Esophagus squamous epithelium (tissue), 5 donors: ENCODE results near the gene TGFBR3. TPM values are rescaled to one million over a fixed set of nuclear protein-coding genes. Genes with fewer than 3 reads are reported as not detected.

ENCODE experiments used
- DNase-seq: peaks from one replicate; lab custom pipeline; 2025; lab: John Stamatoyannopoulos, UW
- H3K27ac ChIP-seq, 4 donors: fragments of 200-600 bp; sonication (generic); one replicate each; pipeline ENCODE4 v1.5.1; 2016 to 2019; ENCODE audit warnings: mild to moderate bottlenecking in 1 of 4
- H3K27me3 ChIP-seq, 4 donors: fragments of 200-600 bp; sonication (generic); 1 replicate in 3 of 4; 2 replicates in 1 of 4; pipeline versions ENCODE4 v1.5.1 to v1.6.0; 2017 to 2021; ENCODE audit warnings: antibody characterized with exemption in 1 of 4
- H3K36me3 ChIP-seq, 3 donors: fragments of 200-600 bp; sonication (generic); one replicate each; pipeline ENCODE4 v1.5.1; 2016 to 2019
- H3K4me1 ChIP-seq, 3 donors: fragments of 200-600 bp; sonication (generic); one replicate each; pipeline ENCODE4 v1.5.1; 2017 to 2019
- H3K4me3 ChIP-seq, 4 donors: fragments of 200-600 bp; sonication (generic); 1 replicate in 3 of 4; 2 replicates in 1 of 4; pipeline ENCODE4 v1.5.1; 2016 to 2019; ENCODE audit warnings: mild to moderate bottlenecking in 2 of 4, moderate library complexity in 1 of 4
- H3K9me3 ChIP-seq, 3 donors: fragments of 200-600 bp; sonication (generic); one replicate each; pipeline ENCODE4 v1.5.1; 2016 to 2019
- CTCF ChIP-seq, 6 experiments: fragments of 450-650 bp in 4 of 6; fragments of 200-600 bp in 2 of 6; sonication (generic) in 2 of 6; IDR thresholded peaks; one replicate each; pipeline ENCODE4 v1.5.1; 2016 to 2019; ENCODE audit warnings: antibody characterized with exemption in 6 of 6, mild to moderate bottlenecking in 4 of 6, moderate library complexity in 4 of 6
- POLR2A ChIP-seq, 4 donors: fragments of 450-650 bp; IDR thresholded peaks; one replicate each; pipeline ENCODE4 v1.6.1; 2017; ENCODE audit warnings: antibody characterized with exemption in 4 of 4, mild to moderate bottlenecking in 4 of 4, moderate library complexity in 3 of 4
- WGBS, 2 donors: methylation state at CpG; one replicate each; pipeline ENCODE4 v1.1.5; 2018; 5-methylcytosine and 5-hydroxymethylcytosine counted together
- intact Hi-C: fragments of 100-400 bp; cut with DNase I; formaldehyde crosslinking; loops from one replicate; pipeline ENCODE4 v1.15.0; 2022
- total RNA-seq, 4 donors: library from RNA; depleted of rRNA; stranded (reverse); fragments of >200 nt; gene quantifications; one replicate each; pipeline ENCODE4 v1.1.0, GENCODE V29; 2016
- donor health status: DM: yes; HTN: yes; CAD: no.

TGFBR3 gene
- total RNA-seq, 4 donors from 2014 or later, result 11.3 to 119 (median 30.7) TPM

- TF ChIP-seq CTCF (IDR thresholded peaks at IDR 0.05) (no peak), POLR2A (IDR thresholded peaks at IDR 0.05) (no peak)
- H3K27me3 ChIP-seq, result no peaks in the 10 kb centered on the region
- peak overlapping the region; percentile 25 to 83 (median 77) for H3K27ac ChIP-seq
- H3K9me3 ChIP-seq, result no peaks in the 10 kb centered on the region
- 53 to 59% methylated on average over 10 to 15 of the region's 15 CpGs for WGBS, 2 donors
- intact Hi-C loops, result no loop called here
- no peak for DNase-seq
- peaks cover 0 to 41% (median 0%) of the 10 kb centered on the region in 3 donors for H3K36me3 ChIP-seq
- H3K4me1 ChIP-seq, result peaks cover 15 to 73% (median 37%) of the 10 kb centered on the region in 3 donors
- H3K4me3 ChIP-seq, result no peak overlapping the region
These were observed 153.5 kb downstream of the TGFBR3 start for GRCh38 chr1:91732291-91733107.

GRCh38 chr1:91731815-91732214 lies 154.1 kb downstream of the TGFBR3 start:
- Histone ChIP-seq H3K36me3 (peaks cover 0 to 48% (median 0%) of the 10 kb centered on the region in 3 donors), H3K27ac (peak overlapping the region; percentile 25 to 83 (median 77)), H3K9me3 (no peaks in the 10 kb centered on the region), H3K4me3 (no peak overlapping the region), H3K27me3 (no peaks in the 10 kb centered on the region), H3K4me1 (peaks cover 11 to 73% (median 35%) of the 10 kb centered on the region in 3 donors)
- intact Hi-C loops, result no loop called here
- WGBS, 2 donors, result 0 to 15% methylated on average over 3 to 4 of the region's 4 CpGs
- no peak for DNase-seq
- no peak for TF ChIP-seq CTCF (IDR thresholded peaks at IDR 0.05)
- TF ChIP-seq POLR2A (IDR thresholded peaks at IDR 0.05), result no peak

GRCh38 chr1:91730801-91731732 lies 154.9 kb downstream of the TGFBR3 start:
- H3K4me1 ChIP-seq, result peaks cover 11 to 73% (median 37%) of the 10 kb centered on the region in 3 donors
- intact Hi-C loops, result no loop called here
- H3K27ac ChIP-seq, result peak overlapping the region in 3 of 4 donors; percentile 71 to 83 (median 83)
- no peak for TF ChIP-seq CTCF (IDR thresholded peaks at IDR 0.05)
- TF ChIP-seq POLR2A (IDR thresholded peaks at IDR 0.05), result no peak
- 36 to 38% methylated on average over 10 to 11 of the region's 15 CpGs for WGBS, 2 donors
- no peaks in the 10 kb centered on the region for H3K27me3 ChIP-seq
- no peak overlapping the region for H3K4me3 ChIP-seq
- DNase-seq, result no peak
- no peaks in the 10 kb centered on the region for H3K9me3 ChIP-seq
- H3K36me3 ChIP-seq, result peaks cover 0 to 50% (median 0%) of the 10 kb centered on the region in 3 donors

GRCh38 chr1:91729621-91730358 lies 156.2 kb downstream of the TGFBR3 start:
- peaks cover 11 to 73% (median 39%) of the 10 kb centered on the region in 3 donors for H3K4me1 ChIP-seq
- H3K4me3 ChIP-seq, result no peak overlapping the region
- H3K36me3 ChIP-seq, result peaks cover 0 to 48% (median 0%) of the 10 kb centered on the region in 3 donors
- no peaks in the 10 kb centered on the region for H3K9me3 ChIP-seq
- H3K27me3 ChIP-seq, result no peaks in the 10 kb centered on the region
- H3K27ac ChIP-seq, result peak overlapping the region in 3 of 4 donors; percentile 71 to 83 (median 83)
- TF ChIP-seq POLR2A (IDR thresholded peaks at IDR 0.05), result no peak
- no peak for TF ChIP-seq CTCF (IDR thresholded peaks at IDR 0.05)
- intact Hi-C loops, result no loop called here
- DNase-seq, result no peak
- WGBS, 2 donors, result 77 to 85% methylated on average over 11 of the region's 11 CpGs
